ENCODE data around the gene STAM. TPM values are rescaled to one million over a fixed set of nuclear protein-coding genes. Genes with fewer than 3 reads are reported as not detected.

Gene STAM
- total RNA-seq, 4 donors from 2014 or later = 15.6 to 18.8 (median 17.4) TPM

DNA sequence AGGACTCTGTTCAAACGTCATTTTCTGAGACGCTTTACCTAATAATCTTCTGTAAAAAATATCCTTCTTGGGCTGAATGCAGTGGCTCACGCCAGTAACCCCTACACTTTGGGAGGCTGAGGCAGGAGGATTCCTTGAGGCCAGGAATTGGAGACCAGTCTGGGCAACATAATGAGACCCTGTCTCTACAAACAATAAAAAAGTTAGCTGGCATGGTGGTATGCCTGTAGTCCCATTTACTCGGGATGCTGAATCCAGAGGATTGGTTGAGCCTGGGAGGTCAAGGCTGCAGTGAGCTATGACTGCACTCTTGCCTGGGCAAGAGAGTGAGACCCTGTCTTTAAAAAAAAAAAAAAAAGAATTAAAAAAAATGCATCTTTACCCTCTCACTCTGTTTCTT is 5.1 kb downstream of the STAM start:
- 89% methylated on average over 4 of the region's 4 CpGs for WGBS
- Histone ChIP-seq H3K4me1 (peaks cover 42 to 76% (median 72%) of the 10 kb centered on the region in 4 donors), H3K36me3 (no peaks in the 10 kb centered on the region), H3K27me3 (no peaks in the 10 kb centered on the region), H3K4me3 (no peak overlapping the region), H3K9me3 (no peaks in the 10 kb centered on the region), H3K27ac (replicated peaks in 1 of 4) (no peak overlapping the region)
- TF ChIP-seq POLR2AphosphoS5 (IDR thresholded peaks at IDR 0.05) (no peak), EP300 (IDR thresholded peaks at IDR 0.05) (no peak), POLR2A (IDR thresholded peaks at IDR 0.05; ENCODE audit: low read depth) (no peak)
- TF ChIP-seq, protein P1, sequence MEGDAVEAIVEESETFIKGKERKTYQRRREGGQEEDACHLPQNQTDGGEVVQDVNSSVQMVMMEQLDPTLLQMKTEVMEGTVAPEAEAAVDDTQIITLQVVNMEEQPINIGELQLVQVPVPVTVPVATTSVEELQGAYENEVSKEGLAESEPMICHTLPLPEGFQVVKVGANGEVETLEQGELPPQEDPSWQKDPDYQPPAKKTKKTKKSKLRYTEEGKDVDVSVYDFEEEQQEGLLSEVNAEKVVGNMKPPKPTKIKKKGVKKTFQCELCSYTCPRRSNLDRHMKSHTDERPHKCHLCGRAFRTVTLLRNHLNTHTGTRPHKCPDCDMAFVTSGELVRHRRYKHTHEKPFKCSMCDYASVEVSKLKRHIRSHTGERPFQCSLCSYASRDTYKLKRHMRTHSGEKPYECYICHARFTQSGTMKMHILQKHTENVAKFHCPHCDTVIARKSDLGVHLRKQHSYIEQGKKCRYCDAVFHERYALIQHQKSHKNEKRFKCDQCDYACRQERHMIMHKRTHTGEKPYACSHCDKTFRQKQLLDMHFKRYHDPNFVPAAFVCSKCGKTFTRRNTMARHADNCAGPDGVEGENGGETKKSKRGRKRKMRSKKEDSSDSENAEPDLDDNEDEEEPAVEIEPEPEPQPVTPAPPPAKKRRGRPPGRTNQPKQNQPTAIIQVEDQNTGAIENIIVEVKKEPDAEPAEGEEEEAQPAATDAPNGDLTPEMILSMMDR (IDR thresholded peaks at IDR 0.05) = no peak
- no peak for DNase-seq (ENCODE audit: extremely low spot score)
- intact Hi-C loops (cut with DNase I) = no loop called here

DNA sequence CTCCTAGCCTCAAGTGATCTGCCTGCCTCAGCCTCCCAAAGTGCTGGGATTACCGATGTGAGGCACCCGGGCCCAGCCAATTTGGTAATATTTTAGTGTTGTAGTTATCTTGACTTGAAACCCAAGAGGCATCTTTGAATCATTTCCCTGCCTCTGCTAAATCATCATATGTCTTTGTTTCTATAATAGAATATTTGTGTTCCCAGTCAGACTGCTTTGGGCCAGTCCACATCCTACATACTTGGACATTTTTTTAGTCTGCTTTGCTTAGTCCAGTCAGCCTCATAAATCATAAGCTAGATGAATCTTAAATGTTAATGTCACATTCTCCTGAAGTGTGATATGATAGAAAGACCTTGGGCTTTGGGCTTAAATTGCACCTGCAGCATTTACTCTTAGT is 5.9 kb downstream of the STAM start:
- DNase-seq (ENCODE audit: extremely low spot score) = no peak
- TF ChIP-seq, protein P1 (IDR thresholded peaks at IDR 0.05) = no peak
- TF ChIP-seq POLR2A (IDR thresholded peaks at IDR 0.05; ENCODE audit: low read depth) (no peak), POLR2AphosphoS5 (IDR thresholded peaks at IDR 0.05) (no peak), EP300 (IDR thresholded peaks at IDR 0.05) (no peak)
- 72% methylated on average over 2 of the region's 2 CpGs for WGBS
- no peaks in the 10 kb centered on the region for H3K36me3 ChIP-seq
- H3K27ac ChIP-seq (replicated peaks in 1 of 4) = no peak overlapping the region
- no peaks in the 10 kb centered on the region for H3K27me3 ChIP-seq
- H3K4me3 ChIP-seq = no peak overlapping the region
- H3K9me3 ChIP-seq = no peaks in the 10 kb centered on the region
- intact Hi-C loops (cut with DNase I) = no loop called here
- H3K4me1 ChIP-seq = peaks cover 42 to 73% (median 68%) of the 10 kb centered on the region in 4 donors

DNA sequence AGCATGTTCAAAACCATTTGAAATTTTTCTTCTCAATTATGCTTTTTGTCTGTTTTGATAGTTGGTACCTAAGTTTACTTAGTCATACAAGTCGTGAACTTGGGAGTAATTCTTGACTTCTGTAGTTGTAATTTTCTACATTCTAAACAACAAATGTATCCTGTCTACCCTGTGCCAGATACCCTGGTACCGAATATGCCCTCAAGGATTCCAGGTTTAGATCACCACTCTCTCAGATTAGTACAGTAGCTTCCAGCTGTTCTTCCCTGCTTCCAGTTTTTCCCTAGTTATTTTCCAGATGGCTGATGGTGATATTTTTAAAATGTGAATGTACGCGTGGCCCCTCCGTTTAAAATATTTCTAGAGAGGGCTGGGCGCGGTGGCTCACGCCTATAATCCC is 6.5 kb downstream of the STAM start:
- H3K4me3 ChIP-seq = no peak overlapping the region
- H3K36me3 ChIP-seq = no peaks in the 10 kb centered on the region
- peaks cover 36 to 67% (median 62%) of the 10 kb centered on the region in 4 donors for H3K4me1 ChIP-seq
- DNase-seq (ENCODE audit: extremely low spot score) = no peak
- no peaks in the 10 kb centered on the region for H3K9me3 ChIP-seq
- H3K27me3 ChIP-seq = no peaks in the 10 kb centered on the region
- 92% methylated on average over 8 of the region's 8 CpGs for WGBS
- TF ChIP-seq POLR2A (IDR thresholded peaks at IDR 0.05; ENCODE audit: low read depth) = no peak
- TF ChIP-seq EP300 (IDR thresholded peaks at IDR 0.05) = no peak
- TF ChIP-seq, protein P1 (IDR thresholded peaks at IDR 0.05) = no peak
- no peak for TF ChIP-seq POLR2AphosphoS5 (IDR thresholded peaks at IDR 0.05)
- H3K27ac ChIP-seq (replicated peaks in 1 of 4) = no peak overlapping the region
- intact Hi-C loops (cut with DNase I) = no loop called here

DNA sequence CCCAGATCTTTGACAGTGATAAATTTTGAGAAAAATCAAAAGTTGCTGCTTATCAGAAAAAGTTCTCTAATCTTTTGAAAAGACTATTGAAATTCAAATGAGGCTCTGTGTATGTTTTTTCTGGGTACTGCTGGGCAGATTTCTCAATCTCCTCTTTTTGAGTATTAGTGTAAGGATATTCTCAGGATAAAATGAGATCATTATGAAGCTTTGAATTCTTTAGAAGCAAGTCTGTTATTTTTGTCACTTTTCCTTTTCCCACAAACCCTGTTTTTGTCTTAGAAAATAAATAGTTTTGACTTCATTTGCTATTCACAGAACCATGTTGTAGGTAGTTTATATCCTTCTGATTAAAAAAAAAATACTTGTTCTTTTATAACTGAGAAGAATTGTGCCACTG is 7.9 kb downstream of the STAM start:
- no peak overlapping the region for H3K27ac ChIP-seq (replicated peaks in 1 of 4)
- intact Hi-C loops (cut with DNase I) = no loop called here

More for the DNA sequence above, 7.9 kb downstream of the STAM start:
- Histone ChIP-seq H3K9me3 (no peaks in the 10 kb centered on the region), H3K27me3 (no peaks in the 10 kb centered on the region), H3K36me3 (no peaks in the 10 kb centered on the region), H3K4me1 (peaks cover 21 to 57% (median 48%) of the 10 kb centered on the region in 4 donors), H3K4me3 (no peak overlapping the region)
- TF ChIP-seq POLR2A (IDR thresholded peaks at IDR 0.05; ENCODE audit: low read depth) (no peak), EP300 (IDR thresholded peaks at IDR 0.05) (no peak), POLR2AphosphoS5 (IDR thresholded peaks at IDR 0.05) (no peak)
- TF ChIP-seq, protein P1 (IDR thresholded peaks at IDR 0.05) = no peak
- no peak for DNase-seq (ENCODE audit: extremely low spot score)

Measured in esophagus muscularis mucosa (tissue), 4 donors.